Sigmoid colon (tissue), 3 donors: ENCODE results near the gene GPAT2.
"Not testable (repeated sequence)": the region's sequence is repeated elsewhere in the genome, so short reads cannot be mapped to it uniquely, and the experiment has no call there.

Experiments used
- CTCF ChIP-seq, 4 experiments: fragments of 450-650 bp in 3 of 4; fragments of 200-600 bp in 1 of 4; IDR thresholded peaks; one replicate each; pipeline ENCODE4 v1.5.1; 2016 to 2019; ENCODE audit warnings: antibody characterized with exemption in 4 of 4, mild to moderate bottlenecking in 3 of 4, moderate library complexity in 2 of 4
- POLR2A ChIP-seq, 2 donors: fragments of 450-650 bp; IDR thresholded peaks; one replicate each; pipeline ENCODE4 v1.6.1; 2016; ENCODE audit warnings: antibody characterized with exemption in 2 of 2, mild to moderate bottlenecking in 2 of 2, moderate library complexity in 2 of 2

- not testable (repeated sequence) for TF ChIP-seq POLR2A, CTCF (IDR thresholded peaks at IDR 0.05)
These were observed at the start of gene GPAT2 for GRCh38 chr2:96034792-96035191.
